SK-N-SH treated with all-trans-retinoic acid at 6 μM for 48 hours (cell line): ENCODE data around the gene UBR2.

Experiments used
- ARNTL ChIP-seq: fragments of 450-650 bp; formaldehyde crosslinking; IDR thresholded peaks from 2 replicates; pipeline ENCODE4 v1.5.0; 2020; ENCODE audit warnings: low read depth, mild to moderate bottlenecking, moderate library complexity, borderline replicate concordance
- SNAI2 ChIP-seq: fragments of 250-450 bp; sonication (Bioruptor Pico); IDR thresholded peaks from 2 replicates; pipeline ENCODE4 v1.5.0; 2020; ENCODE audit warnings: mild to moderate bottlenecking, moderate library complexity
- ZC3H10 ChIP-seq: fragments of 250-450 bp; sonication (Bioruptor Pico); IDR thresholded peaks from 2 replicates; pipeline ENCODE4 v1.5.1; 2021; ENCODE audit warnings: mild to moderate bottlenecking, moderate library complexity
- ZFP30 ChIP-seq: fragments of 450-650 bp; formaldehyde crosslinking; IDR thresholded peaks from 2 replicates; pipeline ENCODE4 v1.5.0; 2022; ENCODE audit warnings: mild to moderate bottlenecking, moderate library complexity

GRCh38 chr6:42565823-42566613 is 2.2 kb downstream of the UBR2 start:
- TF ChIP-seq ZFP30 (CRISPR knock-in tag) = no peak
- TF ChIP-seq SNAI2 (CRISPR knock-in tag) = no peak
- TF ChIP-seq ARNTL = no peak
- no peak for TF ChIP-seq ZC3H10 (CRISPR knock-in tag)
